GM12878 (cell line): ENCODE data around the gene SOBP. TPM values are rescaled to one million over a fixed set of nuclear protein-coding genes. Genes with fewer than 3 reads are reported as not detected.

ENCODE experiments used
- BCLAF1 ChIP-seq: fragments of 450-650 bp; IDR thresholded peaks from 2 replicates; pipeline ENCODE4 v1.6.1; 2017; ENCODE audit warnings: antibody characterized with exemption, mild to moderate bottlenecking, moderate library complexity
- MTA2 ChIP-seq: fragments of 450-650 bp; IDR thresholded peaks from 2 replicates; pipeline ENCODE4 v1.6.1; 2016; ENCODE audit warnings: low read depth, mild to moderate bottlenecking, moderate library complexity
- RELB ChIP-seq: fragments of 450-650 bp; IDR thresholded peaks from 2 replicates; pipeline ENCODE4 v1.6.1; 2017; ENCODE audit warnings: low read depth, mild to moderate bottlenecking, moderate library complexity
- ZBED1 ChIP-seq: IDR thresholded peaks from 2 replicates; pipeline ENCODE4 v1.6.1; 2016; ENCODE audit warnings: borderline replicate concordance
- ZBTB33 ChIP-seq: fragments of 450-650 bp; IDR thresholded peaks from 2 replicates; pipeline ENCODE4 v1.6.1; 2017; ENCODE audit warnings: mild to moderate bottlenecking
- polyA plus RNA-seq, 11 experiments: library from polyadenylated mRNA; depleted of rRNA in 4 of 11; unstranded in 6 of 11; stranded (reverse) in 5 of 11; fragments of >200 nt; fragmentation: Nextera tagmentation in 4 of 11; fragmentation: Illumina TruSeq in 1 of 11; extraction: Ambion mirVana in 4 of 11; extraction: Trizol in 1 of 11; gene quantifications; 1 replicate in 1 of 11; 2 replicates in 10 of 11; pipeline versions ENCODE4 v1.2.1 to v1.2.3, GENCODE V29; 2011 to 2016; ENCODE audit warnings: inconsistent platforms in 2 of 11, missing spikeins in 2 of 11, low read depth in 1 of 11
- total RNA-seq, 4 experiments: library from RNA; depleted of rRNA in 3 of 4; stranded (reverse); fragments of >200 nt in 3 of 4; fragmentation: Illumina TruSeq in 1 of 4; extraction: Trizol in 1 of 4; gene quantifications; 2 replicates each; pipeline versions ENCODE4 v1.2.1 to v1.2.3, GENCODE V29; 2013 to 2021

Gene SOBP
- total and polyA plus RNA-seq, 10 of the 15 experiments (the other 5 are each of a cell fraction or from before 2014, with no cell fraction given): 0.49 to 1.9 (median 0.78) TPM

GRCh38 chr6:107602321-107603005 is 112.5 kb downstream of the SOBP start (continued):
- TF ChIP-seq BCLAF1: no peak
- no peak for TF ChIP-seq ZBTB33
- no peak for TF ChIP-seq MTA2
- TF ChIP-seq ZBED1: no peak
- no peak for TF ChIP-seq RELB
